PC-9 (cell line): ENCODE data around the gene TAAR2. TPM values are rescaled to one million over a fixed set of nuclear protein-coding genes. Genes with fewer than 3 reads are reported as not detected.
"Not testable (repeated sequence)": the region's sequence is repeated elsewhere in the genome, so short reads cannot be mapped to it uniquely, and the experiment has no call there.

ENCODE experiments used
- BruUV-seq: library from RNA; stranded (reverse); fragments of 400-500 nt; replicated peaks from 2 replicates; lab custom pipeline; 2021; lab: Mats Ljungman, UMichigan
- CTCF ChIA-PET: fragments of 300-600 bp; sonication (Branson Sonifier 250); formaldehyde crosslinking; loops from one replicate; lab custom pipeline; 2022; ENCODE audit warnings: antibody characterized with exemption; lab: Charles Lee
- POLR2A ChIA-PET: fragments of 300-600 bp; sonication (Branson Sonifier 250); formaldehyde crosslinking; loops from one replicate; lab custom pipeline; 2022; ENCODE audit warnings: antibody characterized with exemption; ENCODE audit not compliant: unreplicated experiment; lab: Charles Lee
- DNase-seq, 2 experiments: peaks; one replicate each; pipeline versions ENCODE4 v3.0.0 to v3.0.0-alpha.2; 2015 to 2022; ENCODE audit warnings: mixed read lengths in 1 of 2
- H2AFZ ChIP-seq: fragments of 200-600 bp; sonication (generic); 2 replicates; pipeline ENCODE4 v1.8.1; 2017; ENCODE audit warnings: antibody characterized with exemption
- H3F3A ChIP-seq: fragments of 200-600 bp; sonication (generic); 2 replicates; pipeline ENCODE4 v1.8.1; 2017; ENCODE audit warnings: antibody characterized with exemption, mild to moderate bottlenecking, low read depth; ENCODE audit not compliant: insufficient read depth
- H3K27ac ChIP-seq: fragments of 200-600 bp; sonication (generic); 2 replicates; pipeline ENCODE4 v1.6.1; 2016; ENCODE audit warnings: mixed run types
- H3K27me3 ChIP-seq: fragments of 200-600 bp; sonication (generic); 2 replicates; pipeline ENCODE4 v1.6.1; 2016; ENCODE audit warnings: low read depth, mixed run types; ENCODE audit not compliant: insufficient read depth
- H3K36me3 ChIP-seq: fragments of 200-600 bp; sonication (generic); 2 replicates; pipeline ENCODE4 v1.6.1; 2016; ENCODE audit warnings: low read depth, mixed run types
- H3K4me1 ChIP-seq: fragments of 200-600 bp; sonication (generic); replicated peaks from 2 replicates; pipeline ENCODE4 v1.6.1; 2016; ENCODE audit warnings: mixed run types; ENCODE audit not compliant: insufficient read depth
- H3K4me2 ChIP-seq: fragments of 200-600 bp; sonication (generic); 2 replicates; pipeline ENCODE4 v1.6.1; 2017; ENCODE audit warnings: mixed run types
- H3K4me3 ChIP-seq: fragments of 200-600 bp; sonication (generic); 2 replicates; pipeline ENCODE4 v1.6.1; 2016; ENCODE audit warnings: mixed run types
- H3K79me2 ChIP-seq: fragments of 200-600 bp; sonication (generic); 2 replicates; pipeline ENCODE4 v1.6.1; 2017; ENCODE audit warnings: low read depth, mixed run types
- H3K9me2 ChIP-seq: fragments of 200-600 bp; sonication (generic); 2 replicates; pipeline ENCODE4 v1.8.1; 2017; ENCODE audit warnings: mild to moderate bottlenecking; ENCODE audit not compliant: insufficient read depth
- H3K9me3 ChIP-seq: fragments of 200-600 bp; sonication (generic); 2 replicates; pipeline ENCODE4 v1.8.1; 2016; ENCODE audit warnings: low read depth; ENCODE audit not compliant: insufficient read depth
- H4K20me1 ChIP-seq: fragments of 200-600 bp; sonication (generic); 2 replicates; pipeline ENCODE4 v1.8.1; 2017; ENCODE audit not compliant: insufficient read depth
- CTCF ChIP-seq: fragments of 200-600 bp; sonication (generic); conservative IDR thresholded peaks from 2 replicates; pipeline ENCODE4 v1.6.1; 2017; ENCODE audit warnings: mixed run types, antibody characterized with exemption, mild to moderate bottlenecking, moderate library complexity
- EZH2 ChIP-seq: fragments of 200-600 bp; sonication (generic); IDR thresholded peaks from 2 replicates; pipeline ENCODE4 v1.8.0; 2017; ENCODE audit warnings: antibody characterized with exemption, low read depth
- intact Hi-C: fragments of 100-400 bp; cut with micrococcal nuclease; formaldehyde crosslinking; loops from one replicate; pipeline ENCODE4 v1.10.0; 2022; ENCODE audit not compliant: unreplicated experiment
- total RNA-seq: library from RNA; stranded (reverse); gene quantifications from 2 replicates; pipeline ENCODE4 v1.2.3, GENCODE V29; 2021

Gene TAAR2
- total RNA-seq, 1 experiment from 2014 or later, result not detected

- POLR2A ChIA-PET, result interaction anchor here (0.6 kb wide), 1 partner anchor 53 kb away, joined by 3 read pairs; no protein-coding TSS in a partner anchor
- no peak overlapping the region for H2AFZ ChIP-seq
- no peak overlapping the region for H3K4me3 ChIP-seq
- H3K36me3 ChIP-seq, result no peaks in the 10 kb centered on the region
- intact Hi-C loops, result no loop called here
- CTCF ChIA-PET, result no interaction called here
- H3K79me2 ChIP-seq, result no peaks in the 10 kb centered on the region
- no peaks in the 10 kb centered on the region for H4K20me1 ChIP-seq
- no peak overlapping the region for H3K27ac ChIP-seq
- no peaks in the 10 kb centered on the region; the same call in 1 of the 2 replicates for H3K9me2 ChIP-seq
- no TSS peak for BruUV-seq
- no peak for DNase-seq
- TF ChIP-seq EZH2 (no peak), CTCF (no peak)
- no peaks in the 10 kb centered on the region for H3K9me3 ChIP-seq
- H3K4me1 ChIP-seq, result no peaks in the 10 kb centered on the region
- H3K27me3 ChIP-seq, result no peaks in the 10 kb centered on the region
- H3K4me2 ChIP-seq, result no peak overlapping the region
- H3F3A ChIP-seq, result no peaks in the 10 kb centered on the region
Measured at GRCh38 chr6:132604635-132605152, 19.4 kb downstream of the TAAR2 start.

DNA sequence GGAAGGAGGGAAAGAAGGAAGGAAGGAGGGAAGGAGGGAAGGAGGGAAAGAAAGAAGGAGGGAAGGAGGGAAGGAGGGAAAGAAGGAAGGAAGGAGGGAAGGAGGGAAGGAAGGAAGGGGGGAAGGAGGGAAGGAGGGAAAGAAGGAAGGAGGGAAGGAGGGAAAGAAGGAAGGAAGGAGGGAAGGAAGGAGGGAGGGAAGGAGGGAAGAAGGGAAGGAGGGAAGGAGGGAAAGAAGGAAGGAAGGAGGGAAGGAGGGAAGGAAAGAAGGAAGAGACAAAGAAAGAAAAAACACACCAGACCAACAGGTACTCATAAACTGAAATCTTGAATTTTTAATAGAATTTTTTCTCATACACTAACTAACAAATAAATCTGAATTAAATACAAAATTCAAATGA, 23.2 kb downstream of the TAAR2 start:
- BruUV-seq, H3K27me3 ChIP-seq, H2AFZ ChIP-seq, H3K9me2 ChIP-seq, DNase-seq, H3K4me2 ChIP-seq, H3K27ac ChIP-seq, H3K9me3 ChIP-seq, H3K4me3 ChIP-seq, H3K79me2 ChIP-seq, H4K20me1 ChIP-seq, CTCF ChIA-PET, intact Hi-C loops, H3K36me3 ChIP-seq, POLR2A ChIA-PET, H3F3A ChIP-seq, H3K4me1 ChIP-seq: not testable (repeated sequence)

- Histone ChIP-seq H4K20me1 (no peaks in the 10 kb centered on the region), H3K9me2 (no peaks in the 10 kb centered on the region; the same call in 1 of the 2 replicates), H2AFZ (peak overlapping the region; percentile 32), H3K4me3 (no peak overlapping the region), H3K79me2 (no peaks in the 10 kb centered on the region), H3K27me3 (no peaks in the 10 kb centered on the region), H3K9me3 (no peaks in the 10 kb centered on the region), H3K4me2 (no peak overlapping the region), H3K27ac (no peak overlapping the region), H3K4me1 (no peaks in the 10 kb centered on the region), H3F3A (no peaks in the 10 kb centered on the region), H3K36me3 (no peaks in the 10 kb centered on the region)
- TF ChIP-seq CTCF (peak; percentile 52; the same call in 1 of the 2 replicates), EZH2 (no peak)
- intact Hi-C loops, result no loop called here
- ChIA-PET POLR2A (interaction anchor here (0.6 kb wide), 1 partner anchor 12 kb away, joined by 10 read pairs; no protein-coding TSS in a partner anchor), CTCF (no interaction called here)
- peak in 1 of 2 experiments; percentile 51 for DNase-seq
- no TSS peak for BruUV-seq
Measured at GRCh38 chr6:132598473-132598872, 25.6 kb downstream of the TAAR2 start.

DNA sequence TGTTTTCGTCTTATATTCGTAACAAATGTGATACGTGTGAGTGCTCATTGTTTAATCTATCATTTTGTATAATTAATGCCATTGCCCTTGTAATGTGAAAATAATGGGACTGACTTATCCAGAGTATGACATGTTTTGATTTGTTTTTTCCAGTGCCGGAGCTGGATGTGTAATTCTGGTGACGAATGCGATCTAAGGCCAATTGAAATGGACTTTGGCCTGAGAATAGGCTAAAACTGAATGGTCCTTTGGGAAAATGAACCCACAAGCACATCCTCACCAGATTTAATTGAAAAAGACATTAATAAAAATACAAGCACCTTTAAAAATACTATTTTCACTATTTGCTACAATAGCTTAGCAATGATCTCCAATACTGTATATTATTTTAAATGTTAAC, 27.9 kb downstream of the TAAR2 start:
- no peaks in the 10 kb centered on the region for H3F3A ChIP-seq
- DNase-seq, result no peak
- H3K9me2 ChIP-seq, result no peaks in the 10 kb centered on the region
- no peak overlapping the region for H3K4me2 ChIP-seq
- TF ChIP-seq CTCF (no peak), EZH2 (no peak)
- H3K27ac ChIP-seq, result no peak overlapping the region
- no peaks in the 10 kb centered on the region for H3K36me3 ChIP-seq
- no peaks in the 10 kb centered on the region for H3K79me2 ChIP-seq
- intact Hi-C loops, result no loop called here
- H4K20me1 ChIP-seq, result no peaks in the 10 kb centered on the region
- POLR2A ChIA-PET, result no interaction called here
- H3K4me3 ChIP-seq, result no peak overlapping the region
- CTCF ChIA-PET, result interaction anchor here (0.5 kb wide), 1 partner anchor 190 kb away, joined by 8 read pairs; no protein-coding TSS in a partner anchor
- BruUV-seq, result no TSS peak
- no peaks in the 10 kb centered on the region for H3K9me3 ChIP-seq
- no peaks in the 10 kb centered on the region for H3K4me1 ChIP-seq
- no peak overlapping the region for H2AFZ ChIP-seq
- no peaks in the 10 kb centered on the region for H3K27me3 ChIP-seq
